ENCODE results near the gene CDH1.

Gene CDH1

GRCh38 chr16:68806981-68807380 is 69.9 kb downstream of the CDH1 start:
- TF ChIP-seq CTCF (IDR thresholded peaks at IDR 0.05; ENCODE audit: extremely low read depth, missing control alignments): no peak
- DNase-seq (ENCODE audit: low spot score): no peak

- no peak for DNase-seq (ENCODE audit: low spot score)
- no peak for TF ChIP-seq CTCF (IDR thresholded peaks at IDR 0.05; ENCODE audit: extremely low read depth, missing control alignments)
Measured at GRCh38 chr16:68814516-68814915, 77.4 kb downstream of the CDH1 start.

- no peak for DNase-seq (ENCODE audit: low spot score)
- TF ChIP-seq CTCF (IDR thresholded peaks at IDR 0.05; ENCODE audit: extremely low read depth, missing control alignments): no peak
Measured at GRCh38 chr16:68823401-68824135, 86.5 kb downstream of the CDH1 start.

- TF ChIP-seq CTCF (IDR thresholded peaks at IDR 0.05; ENCODE audit: extremely low read depth, missing control alignments): no peak
- DNase-seq (ENCODE audit: low spot score): no peak
Measured at GRCh38 chr16:68825427-68825826, 88.3 kb downstream of the CDH1 start.

GRCh38 chr16:68826652-68827051 is 89.6 kb downstream of the CDH1 start:
- no peak for TF ChIP-seq CTCF (IDR thresholded peaks at IDR 0.05; ENCODE audit: extremely low read depth, missing control alignments)
- no peak for DNase-seq (ENCODE audit: low spot score)

- no peak for TF ChIP-seq CTCF (IDR thresholded peaks at IDR 0.05; ENCODE audit: extremely low read depth, missing control alignments)
- DNase-seq (ENCODE audit: low spot score): no peak
Measured at GRCh38 chr16:68833251-68833650, 96.2 kb downstream of the CDH1 start.

- TF ChIP-seq CTCF (IDR thresholded peaks at IDR 0.05; ENCODE audit: extremely low read depth, missing control alignments): no peak
- DNase-seq (ENCODE audit: low spot score): no peak
Measured at GRCh38 chr16:68834550-68834949, 97.5 kb downstream of the CDH1 start.

Measured in GM20000 (cell line).